AG09309 (cell line): Measurements from ENCODE around the gene SEC24A.
"Not testable (repeated sequence)": the region's sequence is repeated elsewhere in the genome, so short reads cannot be mapped to it uniquely, and the experiment has no call there.

ENCODE experiments used
- DNase-seq: peaks from one replicate; pipeline ENCODE4 v3.0.0-alpha.2; 2010; ENCODE audit warnings: low read depth
- H3K4me3 ChIP-seq: 2 replicates; pipeline ENCODE4 v1.5.1; 2011; ENCODE audit warnings: mild to moderate bottlenecking, low read depth, low read length, moderate library complexity; ENCODE audit not compliant: control insufficient read depth
- CTCF ChIP-seq: IDR thresholded peaks from 2 replicates; pipeline ENCODE4 v1.5.1; 2011; ENCODE audit warnings: mild to moderate bottlenecking, low read depth, low read length, inconsistent platforms; ENCODE audit not compliant: insufficient read depth, control insufficient read depth; ENCODE audit errors: missing control alignments

The SEC24A gene

GRCh38 chr5:134649163-134649835 lies 714 bp downstream of the SEC24A start:
- no peak for TF ChIP-seq CTCF
- no peak for DNase-seq

GRCh38 chr5:134650660-134651059 lies 2.1 kb downstream of the SEC24A start:
- DNase-seq = not testable (repeated sequence)
- H3K4me3 ChIP-seq = peak overlapping the region; percentile 10

More at GRCh38 chr5:134649163-134649835, 714 bp downstream of the SEC24A start:
- H3K4me3 ChIP-seq = peak overlapping the region; percentile 100

- TF ChIP-seq CTCF = no peak
These were observed 2.9 kb downstream of the SEC24A start for GRCh38 chr5:134651531-134651930.

GRCh38 chr5:134656690-134657089 lies 8.1 kb downstream of the SEC24A start:
- no peak for TF ChIP-seq CTCF
- H3K4me3 ChIP-seq = no peak overlapping the region
- no peak for DNase-seq

More at GRCh38 chr5:134651531-134651930, 2.9 kb downstream of the SEC24A start:
- no peak overlapping the region for H3K4me3 ChIP-seq
- DNase-seq = no peak

- TF ChIP-seq CTCF = no peak
- no peak overlapping the region for H3K4me3 ChIP-seq
- no peak for DNase-seq
These were observed 10.9 kb downstream of the SEC24A start for GRCh38 chr5:134659456-134659855.

- TF ChIP-seq CTCF = no peak
- no peak for DNase-seq
- no peak overlapping the region for H3K4me3 ChIP-seq
These were observed 11.3 kb downstream of the SEC24A start for GRCh38 chr5:134659922-134660321.

GRCh38 chr5:134662971-134663370 lies 14.4 kb downstream of the SEC24A start:
- no peak for TF ChIP-seq CTCF
- H3K4me3 ChIP-seq = no peak overlapping the region
- no peak for DNase-seq
